HG03457 (cell line): ENCODE data around the gene MEG3.

Source experiments
- ATAC-seq: cut with Tn5 transposase; IDR thresholded peaks from one replicate; pipeline ENCODE4 v1.9.1; 2021; ENCODE audit warnings: moderate number of reproducible peaks; ENCODE audit not compliant: unreplicated experiment

MEG3 gene

GRCh38 chr14:100879194-100879593 is 53.3 kb downstream of the MEG3 start:
- ATAC-seq: no peak

DNA sequence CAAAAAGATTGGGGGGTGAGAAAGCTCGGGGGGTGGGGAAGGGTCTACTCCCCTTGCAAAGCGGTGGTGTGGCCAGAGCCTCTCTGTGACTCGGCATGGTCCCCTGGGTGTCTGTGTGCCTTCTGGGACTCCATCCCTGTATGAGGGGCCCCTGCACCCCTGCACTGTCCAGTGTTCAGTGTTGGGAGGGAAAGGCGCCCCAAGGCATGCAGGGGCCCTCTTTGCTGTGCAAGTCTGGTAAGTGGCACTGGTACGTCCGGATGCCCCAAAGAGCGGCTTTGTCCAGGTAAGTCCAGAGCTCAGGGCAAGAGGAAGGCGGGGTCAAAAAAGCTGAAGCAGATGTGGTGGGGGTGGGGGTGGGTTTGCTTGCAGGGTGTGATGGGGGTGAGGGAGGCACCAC is 53.9 kb downstream of the MEG3 start:
- no peak for ATAC-seq

- no peak for ATAC-seq
Observed at GRCh38 chr14:100880271-100881101, 54.6 kb downstream of the MEG3 start.

DNA sequence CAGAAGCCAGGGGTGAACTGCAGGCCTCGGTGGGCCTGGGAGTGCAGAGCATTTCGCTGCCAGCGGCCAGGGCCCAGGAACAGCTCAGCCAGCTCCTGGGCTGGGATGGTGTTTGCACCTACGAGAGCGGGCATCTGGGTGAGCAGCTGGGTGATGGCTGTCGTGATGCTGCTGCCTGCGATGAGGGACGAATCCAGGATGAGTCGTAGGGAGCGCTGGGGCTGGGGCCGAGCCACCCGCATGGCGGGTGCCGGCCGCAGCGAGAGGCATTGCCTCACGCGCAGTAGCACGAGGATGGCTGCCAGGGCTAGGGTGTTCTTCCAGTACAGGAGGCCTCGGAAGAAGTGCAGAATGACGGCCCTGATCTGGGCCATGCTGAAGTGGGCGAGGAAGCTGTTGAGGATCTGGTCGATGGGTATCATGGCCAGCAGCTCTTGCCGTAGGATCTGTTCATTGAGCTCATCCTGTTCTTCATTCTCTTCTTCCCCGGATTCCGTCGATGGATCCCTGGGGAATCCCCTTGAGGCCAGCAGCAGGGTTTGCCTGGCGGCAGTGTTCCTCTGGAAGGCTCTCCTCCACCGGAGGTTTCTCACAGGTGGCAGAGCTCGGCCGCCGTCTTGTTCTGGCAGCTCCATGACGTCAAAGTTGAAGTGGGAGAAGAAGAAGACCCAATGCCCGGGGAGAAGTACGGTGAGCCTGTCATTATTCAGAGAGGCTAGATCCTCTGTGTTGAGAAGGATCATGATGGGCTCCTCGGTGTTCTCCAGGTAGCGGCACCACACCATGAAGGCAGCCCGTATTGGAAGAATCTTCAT is 55.5 kb downstream of the MEG3 start:
- no peak for ATAC-seq

GRCh38 chr14:100882026-100882967 is 56.4 kb downstream of the MEG3 start:
- ATAC-seq: no peak

DNA sequence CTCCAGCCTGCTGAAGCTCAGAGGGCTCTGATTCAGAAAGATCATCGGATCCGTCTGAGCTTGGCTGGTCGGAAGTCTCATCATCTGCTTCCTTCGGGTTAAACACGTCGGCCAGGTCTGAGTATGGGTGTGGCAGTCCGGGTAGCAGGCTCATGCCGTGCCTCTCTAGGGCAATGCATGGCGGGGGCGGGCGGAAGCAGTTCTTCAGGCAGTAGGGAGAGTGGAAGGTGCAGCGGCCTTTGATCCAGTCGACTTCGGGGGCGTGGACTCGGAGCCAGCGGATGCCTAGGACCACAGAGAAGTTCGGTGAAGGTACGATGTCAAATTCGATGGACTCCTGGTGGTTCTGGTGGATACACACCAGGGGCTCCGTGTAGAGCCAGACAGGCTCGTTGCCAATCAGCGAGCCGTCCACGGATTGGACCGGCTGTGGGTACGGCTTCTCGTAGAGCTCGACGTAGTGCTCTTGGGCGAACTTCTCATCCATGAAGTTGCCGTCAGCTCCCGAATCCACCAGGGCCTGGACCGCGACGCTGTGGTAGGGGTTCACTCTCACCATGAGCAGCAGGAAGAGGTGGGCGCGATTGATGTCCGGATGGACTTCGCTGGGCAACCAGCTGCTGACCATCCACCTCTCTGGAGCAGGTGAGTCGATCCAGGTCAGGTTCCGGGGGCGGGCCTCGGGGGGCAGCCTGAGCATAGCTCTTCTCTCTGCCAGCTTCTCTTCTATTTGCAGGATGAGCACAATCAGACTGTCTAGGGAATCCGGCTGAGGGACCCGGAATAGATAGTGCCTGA is 57.3 kb downstream of the MEG3 start:
- ATAC-seq: no peak

- ATAC-seq: no peak
Observed at GRCh38 chr14:100883789-100884101, 57.8 kb downstream of the MEG3 start.

GRCh38 chr14:100884456-100884855 is 58.5 kb downstream of the MEG3 start:
- ATAC-seq: no peak

DNA sequence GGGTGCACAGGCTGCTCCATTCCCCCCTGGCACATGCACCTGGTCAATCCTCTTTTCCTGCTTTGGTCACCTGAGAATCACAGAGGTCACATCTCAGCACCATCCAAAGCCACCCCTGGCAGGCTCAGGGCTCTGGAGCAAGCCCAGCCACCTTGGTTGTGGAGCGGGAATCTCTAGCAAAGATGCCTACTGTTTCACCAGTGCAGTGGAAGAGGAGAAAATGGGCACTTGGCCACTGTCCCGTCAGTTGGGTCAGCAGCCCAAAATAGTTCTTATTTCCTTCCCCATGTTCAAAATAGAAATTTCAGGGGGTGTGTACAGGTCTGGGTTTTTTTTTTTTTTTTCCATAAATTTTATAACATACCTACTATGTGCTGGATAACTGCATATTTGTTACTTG is 59.3 kb downstream of the MEG3 start:
- ATAC-seq: no peak

GRCh38 chr14:100885617-100886016 is 59.7 kb downstream of the MEG3 start:
- ATAC-seq: no peak

- no peak for ATAC-seq
Observed at GRCh38 chr14:100887728-100888335, 61.9 kb downstream of the MEG3 start.

GRCh38 chr14:100888789-100889315 is 62.9 kb downstream of the MEG3 start:
- no peak for ATAC-seq

- no peak for ATAC-seq
Observed at GRCh38 chr14:100889641-100890040, 63.7 kb downstream of the MEG3 start.

GRCh38 chr14:100890061-100890850 is 64.3 kb downstream of the MEG3 start:
- no peak for ATAC-seq

- no peak for ATAC-seq
Observed at GRCh38 chr14:100891051-100891450, 65.1 kb downstream of the MEG3 start.

GRCh38 chr14:100891501-100892445 is 65.9 kb downstream of the MEG3 start:
- ATAC-seq: no peak

DNA sequence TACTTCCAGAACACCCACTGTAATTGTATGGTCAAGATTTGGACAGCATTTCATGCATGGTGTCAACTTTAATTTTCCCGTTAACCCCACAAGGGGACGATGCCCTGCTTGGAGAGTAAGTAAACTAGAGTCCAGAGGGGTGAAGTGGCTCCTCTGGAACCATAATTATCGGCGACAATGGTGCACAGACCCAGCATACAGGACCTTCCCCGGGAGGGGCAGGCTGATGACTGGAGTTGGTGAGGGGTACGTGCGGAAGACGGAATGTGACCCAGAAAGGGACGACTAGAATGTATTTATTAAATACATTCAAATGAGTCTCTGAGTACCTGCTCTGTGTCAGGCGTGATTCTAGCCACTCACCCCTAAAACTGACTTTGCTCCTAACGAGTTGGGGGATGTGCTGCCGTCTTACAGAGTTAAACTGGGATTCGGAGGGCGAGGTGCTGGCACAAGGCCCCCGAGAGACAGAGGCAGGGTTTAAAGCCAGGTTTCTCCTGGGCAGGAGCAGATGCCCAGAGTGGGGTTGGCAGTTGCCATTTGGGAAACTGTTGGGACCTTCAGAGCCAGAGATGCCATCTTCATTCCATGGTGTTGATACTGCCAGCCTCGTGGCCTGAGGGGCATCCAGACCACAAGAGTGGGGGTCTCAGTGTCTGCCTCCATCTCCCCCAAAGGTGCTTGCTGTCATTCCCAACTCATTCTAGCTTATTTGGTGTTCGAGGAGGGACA is 66.7 kb downstream of the MEG3 start:
- ATAC-seq: no peak
